PC-3 (cell line): ENCODE results near the gene IQSEC1. TPM values are rescaled to one million over a fixed set of nuclear protein-coding genes. Genes with fewer than 3 reads are reported as not detected.

Experiments used
- ATAC-seq: fragments of 200-7000 bp; cut with Tn5 transposase; 2 replicates; pipeline ENCODE4 v1.9.1; 2020; ENCODE audit warnings: mild to moderate bottlenecking, moderate library complexity
- BruUV-seq: library from RNA; stranded (reverse); fragments of 400-500 nt; replicated peaks from 2 replicates; lab custom pipeline; 2021; lab: Mats Ljungman, UMichigan
- CTCF ChIA-PET: fragments of 300-600 bp; sonication (Branson Sonifier 250); formaldehyde crosslinking; loops from one replicate; lab custom pipeline; 2022; ENCODE audit warnings: antibody characterized with exemption; lab: Charles Lee
- POLR2A ChIA-PET: fragments of 300-600 bp; sonication (Branson Sonifier 250); formaldehyde crosslinking; loops from one replicate; lab custom pipeline; 2022; ENCODE audit warnings: antibody characterized with exemption; ENCODE audit not compliant: unreplicated experiment; lab: Charles Lee
- DNase-seq: peaks from one replicate; pipeline ENCODE4 v3.0.0-alpha.2; 2015
- H2AFZ ChIP-seq: fragments of 300-600 bp; sonication (generic); 2 replicates; pipeline ENCODE4 v1.6.0; 2016; ENCODE audit warnings: antibody characterized with exemption, low read length
- H3F3A ChIP-seq: fragments of 300-600 bp; sonication (generic); one replicate; pipeline ENCODE4 v1.6.0; 2017; ENCODE audit warnings: antibody characterized with exemption, low read length, control low read depth, mild to moderate bottlenecking; ENCODE audit not compliant: unreplicated experiment
- H3K27ac ChIP-seq: fragments of 300-600 bp; sonication (generic); 2 replicates; pipeline ENCODE4 v1.5.1; 2016; ENCODE audit warnings: mild to moderate bottlenecking, low read length
- H3K27me3 ChIP-seq: fragments of 300-600 bp; sonication (generic); 2 replicates; pipeline ENCODE4 v1.6.1; 2016; ENCODE audit warnings: low read length, mixed read lengths
- H3K36me3 ChIP-seq: fragments of 300-600 bp; sonication (generic); 2 replicates; pipeline ENCODE4 v1.6.1; 2016; ENCODE audit warnings: low read depth, mixed run types, low read length, mixed read lengths
- H3K4me1 ChIP-seq: fragments of 300-600 bp; sonication (generic); 2 replicates; pipeline ENCODE4 v1.5.1; 2016; ENCODE audit warnings: low read length; ENCODE audit not compliant: insufficient read depth
- H3K4me2 ChIP-seq: fragments of 300-600 bp; sonication (generic); 2 replicates; pipeline ENCODE4 v1.6.0; 2016; ENCODE audit warnings: low read length
- H3K4me3 ChIP-seq: fragments of 300-600 bp; sonication (generic); 2 replicates; pipeline ENCODE4 v1.5.1; 2016; ENCODE audit warnings: mild to moderate bottlenecking, low read length, mixed read lengths
- H3K79me2 ChIP-seq: fragments of 300-600 bp; sonication (generic); 2 replicates; pipeline ENCODE4 v1.6.1; 2017; ENCODE audit warnings: low read length, mixed read lengths
- H3K9ac ChIP-seq: fragments of 300-600 bp; sonication (generic); 2 replicates; pipeline ENCODE4 v1.6.0; 2016; ENCODE audit warnings: mild to moderate bottlenecking, low read length
- H3K9me2 ChIP-seq: fragments of 300-600 bp; sonication (generic); replicated peaks from 2 replicates; pipeline ENCODE4 v1.6.1; 2016; ENCODE audit warnings: mixed run types, low read length, mixed read lengths
- H3K9me3 ChIP-seq: fragments of 300-600 bp; sonication (generic); 2 replicates; pipeline ENCODE4 v1.6.1; 2016; ENCODE audit warnings: low read length, mixed read lengths
- H4K20me1 ChIP-seq: fragments of 300-600 bp; sonication (generic); 2 replicates; pipeline ENCODE4 v1.6.1; 2016; ENCODE audit warnings: low read length, mixed read lengths
- EZH2 ChIP-seq: fragments of 300-600 bp; sonication (generic); IDR thresholded peaks from one replicate; pipeline ENCODE4 v1.6.1; 2017; ENCODE audit warnings: antibody characterized with exemption, mild to moderate bottlenecking, low read length; ENCODE audit not compliant: unreplicated experiment
- EZH2phosphoT487 ChIP-seq: fragments of 300-600 bp; sonication (generic); IDR thresholded peaks from 2 replicates; pipeline ENCODE4 v1.6.1; 2018; ENCODE audit warnings: mild to moderate bottlenecking, antibody characterized with exemption, low read length, borderline replicate concordance
- intact Hi-C: fragments of 100-400 bp; cut with micrococcal nuclease; formaldehyde crosslinking; loops from 2 replicates; pipeline ENCODE4 v1.9.0; 2023
- total RNA-seq: library from RNA; depleted of rRNA; stranded (reverse); fragments of >200 nt; gene quantifications from 2 replicates; pipeline ENCODE4 v1.2.3, GENCODE V29; 2014
- TF ChIP-seq, protein P1 (sequence below): fragments of 300-600 bp; sonication (generic); conservative IDR thresholded peaks from 2 replicates; pipeline ENCODE4 v1.5.1; 2017; ENCODE audit warnings: antibody characterized with exemption, low read depth, mild to moderate bottlenecking, low read length

Gene IQSEC1
- total RNA-seq, 1 experiment from 2014 or later = 37.9 TPM

DNA sequence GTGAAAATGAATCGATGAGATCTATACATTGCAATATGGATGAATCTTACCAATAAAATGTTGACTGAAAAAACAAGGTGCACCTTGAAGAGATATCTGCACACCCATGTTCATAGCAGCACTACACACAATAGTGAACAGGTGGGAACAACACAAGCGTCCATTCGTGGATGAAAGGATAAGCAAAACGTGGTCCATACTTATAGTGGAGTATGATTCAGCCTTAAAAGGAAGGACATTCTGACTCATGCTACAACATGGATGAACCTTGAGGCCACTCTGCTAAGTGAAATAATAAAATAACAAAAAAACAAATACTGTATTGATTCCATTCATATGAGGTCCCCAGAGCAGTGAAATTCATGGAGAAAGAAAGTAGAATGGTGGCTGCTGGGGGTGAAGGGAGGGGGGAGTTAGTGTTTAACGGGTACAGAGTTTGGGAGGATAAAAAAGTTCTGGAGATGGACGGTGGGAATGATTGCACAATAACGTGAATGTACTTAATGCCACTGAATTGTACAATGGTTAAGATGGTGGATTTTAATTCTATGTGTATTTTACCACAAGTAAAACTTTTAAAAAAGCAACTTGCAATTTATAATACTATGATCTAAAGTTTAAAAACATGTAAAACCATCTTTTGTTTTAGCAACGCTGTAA is 35.6 kb downstream of the IQSEC1 start:
- no peaks in the 10 kb centered on the region for H3K79me2 ChIP-seq
- intact Hi-C loops = no loop called here
- H4K20me1 ChIP-seq = no peaks in the 10 kb centered on the region
- H2AFZ ChIP-seq = no peak overlapping the region
- H3K9me3 ChIP-seq = no peaks in the 10 kb centered on the region
- DNase-seq (peak; percentile 34), ATAC-seq (peak; percentile 69)
- H3K36me3 ChIP-seq = no peaks in the 10 kb centered on the region
- ChIA-PET CTCF (no interaction called here), POLR2A (no interaction called here)
- no peak overlapping the region for H3K4me2 ChIP-seq
- no peak overlapping the region for H3K4me3 ChIP-seq
- no TSS peak for BruUV-seq
- 0 out of 2 replicates have a peak, but pooled peaks cover 3% of the 10 kb centered on the region for H3K4me1 ChIP-seq
- H3K9ac ChIP-seq = no peak overlapping the region
- TF ChIP-seq, protein P1, sequence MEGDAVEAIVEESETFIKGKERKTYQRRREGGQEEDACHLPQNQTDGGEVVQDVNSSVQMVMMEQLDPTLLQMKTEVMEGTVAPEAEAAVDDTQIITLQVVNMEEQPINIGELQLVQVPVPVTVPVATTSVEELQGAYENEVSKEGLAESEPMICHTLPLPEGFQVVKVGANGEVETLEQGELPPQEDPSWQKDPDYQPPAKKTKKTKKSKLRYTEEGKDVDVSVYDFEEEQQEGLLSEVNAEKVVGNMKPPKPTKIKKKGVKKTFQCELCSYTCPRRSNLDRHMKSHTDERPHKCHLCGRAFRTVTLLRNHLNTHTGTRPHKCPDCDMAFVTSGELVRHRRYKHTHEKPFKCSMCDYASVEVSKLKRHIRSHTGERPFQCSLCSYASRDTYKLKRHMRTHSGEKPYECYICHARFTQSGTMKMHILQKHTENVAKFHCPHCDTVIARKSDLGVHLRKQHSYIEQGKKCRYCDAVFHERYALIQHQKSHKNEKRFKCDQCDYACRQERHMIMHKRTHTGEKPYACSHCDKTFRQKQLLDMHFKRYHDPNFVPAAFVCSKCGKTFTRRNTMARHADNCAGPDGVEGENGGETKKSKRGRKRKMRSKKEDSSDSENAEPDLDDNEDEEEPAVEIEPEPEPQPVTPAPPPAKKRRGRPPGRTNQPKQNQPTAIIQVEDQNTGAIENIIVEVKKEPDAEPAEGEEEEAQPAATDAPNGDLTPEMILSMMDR = no peak
- no peak for TF ChIP-seq EZH2phosphoT487
- no peak for TF ChIP-seq EZH2
- H3F3A ChIP-seq = no peaks in the 10 kb centered on the region
- H3K27me3 ChIP-seq = no peaks in the 10 kb centered on the region
- H3K9me2 ChIP-seq = no peaks in the 10 kb centered on the region
- no peak overlapping the region for H3K27ac ChIP-seq

DNA sequence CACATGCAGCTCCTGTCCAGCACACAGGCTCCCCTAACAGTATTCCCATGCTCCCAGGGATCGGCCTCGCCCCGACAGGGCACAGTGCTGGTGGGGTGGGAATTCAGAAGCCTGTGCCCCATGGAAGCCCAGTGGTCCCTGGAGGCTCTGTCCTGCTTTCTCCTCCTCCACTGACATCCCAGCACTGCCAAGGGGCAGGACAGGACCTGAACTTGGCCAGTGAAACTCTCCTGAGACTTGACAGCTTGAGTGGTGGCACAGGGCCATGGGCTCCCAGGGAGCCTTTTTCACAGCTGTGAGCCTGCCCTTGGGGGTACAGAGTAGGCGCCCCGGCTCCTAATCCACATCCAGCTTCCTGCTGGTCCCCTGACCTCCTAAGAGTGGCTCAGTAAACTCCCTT is 38.4 kb downstream of the IQSEC1 start:
- H3K4me2 ChIP-seq = no peak overlapping the region
- no peak for TF ChIP-seq EZH2phosphoT487
- no peak for TF ChIP-seq EZH2
- TF ChIP-seq, protein P1 = no peak
- no peaks in the 10 kb centered on the region for H3K79me2 ChIP-seq
- no peaks in the 10 kb centered on the region for H4K20me1 ChIP-seq
- DNase-seq (no peak), ATAC-seq (no peak)
- no peaks in the 10 kb centered on the region for H3F3A ChIP-seq
- H3K9me3 ChIP-seq = no peaks in the 10 kb centered on the region
- H3K9me2 ChIP-seq = no peaks in the 10 kb centered on the region
- intact Hi-C loops = no loop called here
- H3K4me3 ChIP-seq = no peak overlapping the region
- ChIA-PET POLR2A (no interaction called here), CTCF (no interaction called here)
- no peak overlapping the region for H3K9ac ChIP-seq
- BruUV-seq = no TSS peak
- no peak overlapping the region for H3K27ac ChIP-seq
- no peak overlapping the region for H2AFZ ChIP-seq
- no peaks in the 10 kb centered on the region for H3K27me3 ChIP-seq
- no peaks in the 10 kb centered on the region for H3K36me3 ChIP-seq
- 0 out of 2 replicates have a peak, but pooled peaks cover 3% of the 10 kb centered on the region for H3K4me1 ChIP-seq

DNA sequence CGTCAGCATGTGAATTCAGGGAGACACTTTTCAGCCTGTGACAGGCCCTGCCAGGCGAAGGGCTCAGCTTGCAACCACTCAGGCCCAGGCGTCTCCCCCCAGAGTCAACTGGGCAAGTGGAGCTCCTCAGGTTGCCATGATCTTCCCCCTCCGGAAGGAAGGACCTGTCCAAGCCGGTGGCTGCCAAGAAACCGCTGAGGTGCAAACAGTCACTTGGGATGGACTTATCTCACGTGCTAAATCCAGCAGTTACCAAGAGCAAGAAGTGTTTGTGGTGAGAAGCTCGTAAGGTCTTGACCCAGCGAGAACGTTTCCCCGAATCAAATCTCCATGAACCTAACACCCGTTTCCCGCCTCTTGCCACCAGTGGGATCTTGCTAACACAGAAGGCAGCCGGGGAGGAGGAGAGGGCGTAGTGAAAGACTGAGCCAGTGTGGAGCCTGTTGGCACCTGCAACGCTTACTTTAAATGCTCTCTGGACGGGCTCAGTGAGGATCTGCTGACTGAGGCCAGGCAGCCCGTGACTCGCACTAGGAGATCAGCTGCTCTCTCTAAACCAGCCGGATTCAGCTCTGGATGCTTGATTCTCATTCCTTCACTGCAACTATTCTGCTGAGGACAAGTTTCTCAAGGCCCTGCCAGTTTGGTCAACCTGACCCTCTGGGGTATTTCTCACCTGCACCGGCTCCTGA is 39.0 kb downstream of the IQSEC1 start:
- TF ChIP-seq EZH2phosphoT487 = no peak
- TF ChIP-seq, protein P1 = no peak
- Histone ChIP-seq H3K4me1 (0 out of 2 replicates have a peak, but pooled peaks cover 3% of the 10 kb centered on the region), H3K36me3 (no peaks in the 10 kb centered on the region), H3K9me3 (no peaks in the 10 kb centered on the region), H4K20me1 (no peaks in the 10 kb centered on the region), H3K9me2 (no peaks in the 10 kb centered on the region), H3K4me3 (no peak overlapping the region), H2AFZ (no peak overlapping the region), H3K4me2 (no peak overlapping the region), H3K79me2 (no peaks in the 10 kb centered on the region), H3K27me3 (no peaks in the 10 kb centered on the region), H3K27ac (no peak overlapping the region), H3F3A (no peaks in the 10 kb centered on the region), H3K9ac (no peak overlapping the region)
- DNase-seq = no peak
- ChIA-PET POLR2A (no interaction called here), CTCF (no interaction called here)
- intact Hi-C loops = no loop called here
- no peak for ATAC-seq
- BruUV-seq = no TSS peak
